HL-60 (cell line): ENCODE measurements around the gene TMEM247.
A peak's percentile ranks its signal among the peaks of the same experiment; 100 is the strongest.

Experiments
- GABPA ChIP-seq: IDR thresholded peaks from 2 replicates; pipeline ENCODE4 v1.6.1; 2012; ENCODE audit warnings: low read depth
- POLR2AphosphoS5 ChIP-seq: IDR thresholded peaks from 2 replicates; pipeline ENCODE4 v1.6.1; 2012; ENCODE audit warnings: low read depth
- SPI1 ChIP-seq: IDR thresholded peaks from 2 replicates; pipeline ENCODE4 v1.6.1; 2012; ENCODE audit warnings: low read depth, mild to moderate bottlenecking, borderline replicate concordance
- TF ChIP-seq, protein P1 (sequence below): IDR thresholded peaks from one replicate; pipeline ENCODE4 v1.5.1; 2011; ENCODE audit warnings: low read length, control low read depth, inconsistent platforms; ENCODE audit not compliant: insufficient read depth

DNA sequence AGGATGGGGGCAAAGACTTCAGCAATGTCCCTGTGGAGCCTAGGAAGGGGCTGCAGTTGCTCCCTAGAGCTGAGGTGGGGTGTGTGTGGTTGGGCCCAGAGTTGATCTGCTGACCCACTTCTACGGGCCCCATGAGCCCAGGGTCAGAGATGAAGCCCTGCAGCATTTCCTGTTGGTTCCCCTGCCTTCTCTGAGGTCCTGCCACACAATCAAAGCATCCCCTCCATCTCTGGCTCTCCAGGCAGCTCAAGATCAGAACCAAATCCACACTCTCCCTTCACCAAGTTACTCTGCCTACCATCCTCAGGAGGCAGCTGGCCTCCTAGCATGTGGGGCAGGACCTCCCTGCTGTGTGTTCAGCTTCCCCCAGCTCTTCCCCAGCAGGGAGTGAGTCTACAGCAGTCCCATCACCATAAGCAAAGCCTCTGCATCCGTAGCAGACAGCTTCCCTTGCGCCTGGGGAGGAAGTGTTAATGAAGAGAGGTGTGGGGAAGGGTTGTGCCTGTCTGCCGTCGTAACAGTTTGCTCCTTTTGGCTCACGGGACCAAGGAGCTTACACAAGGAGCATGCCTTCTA lies 26.9 kb downstream of the TMEM247 start:
- TF ChIP-seq, protein P1, sequence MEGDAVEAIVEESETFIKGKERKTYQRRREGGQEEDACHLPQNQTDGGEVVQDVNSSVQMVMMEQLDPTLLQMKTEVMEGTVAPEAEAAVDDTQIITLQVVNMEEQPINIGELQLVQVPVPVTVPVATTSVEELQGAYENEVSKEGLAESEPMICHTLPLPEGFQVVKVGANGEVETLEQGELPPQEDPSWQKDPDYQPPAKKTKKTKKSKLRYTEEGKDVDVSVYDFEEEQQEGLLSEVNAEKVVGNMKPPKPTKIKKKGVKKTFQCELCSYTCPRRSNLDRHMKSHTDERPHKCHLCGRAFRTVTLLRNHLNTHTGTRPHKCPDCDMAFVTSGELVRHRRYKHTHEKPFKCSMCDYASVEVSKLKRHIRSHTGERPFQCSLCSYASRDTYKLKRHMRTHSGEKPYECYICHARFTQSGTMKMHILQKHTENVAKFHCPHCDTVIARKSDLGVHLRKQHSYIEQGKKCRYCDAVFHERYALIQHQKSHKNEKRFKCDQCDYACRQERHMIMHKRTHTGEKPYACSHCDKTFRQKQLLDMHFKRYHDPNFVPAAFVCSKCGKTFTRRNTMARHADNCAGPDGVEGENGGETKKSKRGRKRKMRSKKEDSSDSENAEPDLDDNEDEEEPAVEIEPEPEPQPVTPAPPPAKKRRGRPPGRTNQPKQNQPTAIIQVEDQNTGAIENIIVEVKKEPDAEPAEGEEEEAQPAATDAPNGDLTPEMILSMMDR, result no peak
- TF ChIP-seq SPI1, result peak; percentile 32; the same call in 1 of the 2 replicates
- no peak for TF ChIP-seq GABPA
- no peak for TF ChIP-seq POLR2AphosphoS5
